Erythroblast (primary cell): ENCODE data around the gene HOXC4.

Source experiments
- DNase-seq, 2 experiments: peaks; one replicate each; lab custom pipeline; 2025; lab: John Stamatoyannopoulos, UW
- GATA1 ChIP-seq: IDR thresholded peaks from 2 replicates; pipeline ENCODE4 v1.6.1; 2011; ENCODE audit warnings: low read depth, mild to moderate bottlenecking, control low read depth, low read length, moderate library complexity
- POLR2A ChIP-seq: IDR thresholded peaks from 2 replicates; pipeline ENCODE4 v1.6.1; 2011; ENCODE audit warnings: mild to moderate bottlenecking, low read length

HOXC4 gene

DNA sequence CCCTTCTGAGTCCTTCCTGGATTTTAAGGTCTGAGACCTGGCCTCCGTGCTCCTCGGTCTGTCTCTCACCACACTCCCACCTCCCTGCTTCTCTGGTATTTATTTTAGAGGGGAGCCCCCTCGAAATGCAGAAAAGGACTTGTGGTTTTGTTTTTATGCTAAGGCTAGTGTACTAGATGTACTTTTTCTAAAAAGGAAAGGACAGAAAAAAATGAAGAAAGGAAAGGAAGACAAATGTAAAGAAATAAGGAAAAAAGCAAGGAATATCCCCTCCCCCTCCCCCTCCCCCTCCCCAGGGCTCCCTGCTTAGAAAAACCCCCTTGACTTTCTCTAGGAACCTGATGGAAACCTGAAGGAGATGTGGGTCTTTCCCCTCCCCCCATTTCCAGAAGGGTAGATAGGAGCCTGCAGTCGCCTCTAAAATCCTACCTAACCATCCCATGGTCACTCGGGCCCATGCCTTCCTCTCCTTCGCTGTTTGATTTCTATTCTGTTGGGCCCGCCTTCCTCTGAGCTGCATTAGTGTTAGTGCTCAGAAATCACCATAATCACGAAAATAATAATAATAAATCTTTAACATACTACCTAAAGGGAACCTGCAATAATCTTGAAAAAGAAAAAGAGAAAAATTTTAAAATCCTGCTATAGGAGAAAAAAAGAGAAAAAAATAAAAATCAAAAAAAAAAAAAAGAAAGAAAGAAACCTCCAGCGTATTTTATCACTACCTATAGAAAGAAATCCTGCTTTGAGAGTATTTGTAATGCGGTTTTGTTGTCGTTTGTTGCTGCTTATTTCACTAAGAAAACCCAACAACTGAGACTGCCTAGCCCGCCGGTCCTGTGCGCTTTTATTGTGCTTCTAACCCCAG lies 41.7 kb upstream of the HOXC4 start:
- TF ChIP-seq POLR2A (no peak), GATA1 (no peak)
- no peak for DNase-seq

DNA sequence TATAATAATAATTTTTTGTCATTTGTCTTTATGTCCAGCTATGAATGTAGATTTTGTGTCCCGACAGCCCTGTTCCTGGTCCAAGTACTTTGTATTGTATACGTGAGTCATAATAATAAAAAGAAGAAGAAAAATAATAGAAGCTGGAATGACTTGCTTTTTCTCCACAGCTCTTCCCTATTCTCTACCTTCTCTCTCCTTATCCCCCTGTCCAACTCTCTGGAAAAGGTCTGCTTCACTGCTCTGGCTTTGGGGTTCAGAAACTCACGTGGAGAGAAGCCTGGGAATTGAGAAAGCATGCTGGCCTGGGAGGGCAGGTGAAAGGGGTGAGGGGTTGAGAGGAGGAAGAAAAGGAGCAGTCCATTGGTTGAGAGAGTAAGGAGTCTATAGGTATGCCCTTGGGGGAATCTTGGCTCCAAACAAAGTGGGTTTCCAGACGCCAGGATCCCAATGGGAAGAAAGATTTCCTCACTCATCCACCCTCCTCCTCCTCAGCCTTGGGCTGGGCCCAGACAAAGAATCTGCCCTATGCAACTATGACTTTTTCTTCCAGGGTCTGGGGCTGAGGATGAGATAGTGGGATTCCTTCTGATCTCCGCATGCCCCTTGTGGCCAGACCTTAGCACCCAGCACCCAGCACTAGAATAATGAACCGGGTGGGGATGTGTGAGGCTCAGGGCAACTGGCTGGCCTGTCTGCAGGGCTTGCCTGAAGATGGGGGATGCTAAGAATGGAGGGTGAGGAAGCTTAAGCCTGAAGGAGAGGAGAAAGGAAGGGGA lies 40.8 kb upstream of the HOXC4 start:
- DNase-seq = no peak
- TF ChIP-seq GATA1 (no peak), POLR2A (no peak)

DNA sequence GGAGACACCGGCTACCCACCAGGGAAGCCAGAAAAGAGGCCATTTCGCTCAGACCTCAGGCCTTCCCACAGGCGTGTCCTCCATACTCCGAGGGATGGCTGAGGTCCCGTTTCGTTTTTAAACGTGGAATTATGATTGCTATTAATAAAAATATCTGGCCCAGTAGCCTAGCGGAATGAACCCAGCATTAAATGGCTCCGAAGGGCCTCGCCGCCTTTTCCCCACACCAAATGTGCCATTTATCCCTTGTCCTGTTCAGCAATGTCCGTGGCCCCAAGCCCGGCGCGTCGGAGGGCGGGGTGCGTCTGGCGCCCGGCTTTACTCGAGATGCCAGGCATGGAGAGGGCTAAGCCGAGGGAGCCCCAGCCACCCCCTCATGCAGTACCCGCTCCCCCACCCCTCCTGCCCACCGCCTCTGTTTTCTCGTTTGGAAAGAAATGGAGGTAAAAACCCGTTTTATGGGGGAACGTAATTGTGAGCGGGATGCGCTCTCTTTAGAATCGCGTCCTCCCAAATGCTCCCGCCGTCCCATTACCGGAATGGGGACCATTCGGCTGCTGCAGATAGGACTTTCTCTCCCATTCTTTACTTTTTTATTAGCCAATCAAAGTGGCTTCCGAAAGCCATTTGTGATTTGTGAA lies 39.1 kb upstream of the HOXC4 start:
- TF ChIP-seq GATA1 = no peak
- TF ChIP-seq POLR2A = no peak
- no peak for DNase-seq

DNA sequence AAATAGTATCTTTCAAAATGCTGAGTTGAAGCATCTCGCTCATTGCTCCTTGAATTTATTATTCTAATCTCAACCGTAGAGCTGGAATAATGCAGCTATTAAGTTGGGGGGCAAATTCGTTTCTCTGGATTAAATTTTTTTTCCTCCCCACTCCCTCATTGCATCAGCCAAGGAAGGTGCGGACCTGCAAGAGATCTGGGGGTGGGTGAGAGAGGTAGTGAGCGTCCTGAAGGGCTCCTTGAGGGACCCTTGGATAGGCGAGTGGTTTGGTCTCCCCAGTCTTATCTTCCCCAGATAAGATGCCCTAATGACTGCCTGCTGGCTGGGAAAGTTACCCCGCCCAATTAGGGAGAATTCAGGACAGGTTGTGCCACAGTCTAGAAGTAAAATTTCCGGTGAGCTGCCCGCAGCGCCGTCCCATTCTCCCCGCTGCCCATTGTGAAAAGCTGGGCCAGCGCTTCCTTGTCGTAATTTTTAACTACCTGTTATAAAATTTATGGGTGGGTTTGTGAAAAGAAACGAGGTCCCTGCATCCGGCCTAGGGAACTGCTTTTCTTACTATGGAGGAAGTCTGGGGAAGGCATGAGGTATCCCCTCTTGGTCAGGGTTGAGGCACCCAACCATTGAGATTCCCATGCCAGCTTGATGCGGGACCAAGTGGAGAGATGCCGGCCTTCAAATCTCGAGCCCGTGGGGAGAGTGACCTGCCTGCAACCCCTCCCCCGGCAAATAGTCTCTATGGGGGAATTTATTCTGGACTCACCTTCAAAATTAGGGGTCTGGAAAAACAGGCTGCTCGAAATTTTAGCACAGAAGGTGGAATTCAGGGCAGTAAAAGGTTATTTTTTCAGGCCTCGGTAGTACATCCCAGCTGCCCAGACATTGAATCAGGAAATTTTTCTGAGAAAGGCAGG lies 38.4 kb upstream of the HOXC4 start:
- DNase-seq = no peak
- TF ChIP-seq POLR2A (no peak), GATA1 (no peak)

DNA sequence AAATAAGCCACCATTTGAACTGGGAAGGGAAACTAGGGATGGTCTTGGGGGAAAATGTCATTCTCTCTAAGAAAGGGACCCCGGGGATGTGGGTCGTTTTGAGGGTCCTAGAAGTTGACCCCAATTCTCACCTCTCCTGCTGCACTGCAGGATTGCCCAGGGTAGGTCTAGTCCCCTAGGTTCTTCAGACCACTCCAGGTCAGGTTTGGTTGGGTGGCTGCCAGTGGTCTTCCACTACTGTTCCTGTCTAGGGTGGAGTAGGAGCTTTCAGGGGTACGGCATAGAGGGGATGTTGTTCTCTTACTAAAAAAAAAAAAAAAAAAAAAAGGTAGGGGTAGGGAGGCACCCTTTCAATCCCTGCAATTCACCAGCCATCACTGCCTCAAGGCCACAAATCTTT lies 37.6 kb upstream of the HOXC4 start:
- DNase-seq = no peak
- TF ChIP-seq GATA1 = no peak
- no peak for TF ChIP-seq POLR2A

DNA sequence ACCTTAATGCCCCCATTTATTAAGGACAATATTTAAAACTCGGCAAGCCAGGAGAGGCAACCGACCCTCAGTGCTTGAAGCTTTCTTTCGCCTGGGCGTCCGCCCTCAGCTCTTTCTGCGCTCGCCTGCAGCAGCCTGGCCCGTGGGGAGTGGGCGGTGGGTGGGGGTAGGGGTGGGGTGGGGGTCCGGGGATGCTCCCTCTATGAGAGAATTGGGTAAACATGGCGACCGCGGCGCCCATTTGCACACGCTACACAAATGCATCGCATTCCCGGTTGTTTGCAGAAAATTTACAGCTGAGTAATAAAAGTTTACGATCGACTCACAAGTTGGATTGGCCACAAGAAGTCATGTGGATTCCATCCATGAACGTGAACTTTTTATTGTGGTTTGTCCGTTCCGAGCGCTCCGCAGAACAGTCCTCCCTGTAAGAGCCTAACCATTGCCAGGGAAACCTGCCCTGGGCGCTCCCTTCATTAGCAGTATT lies 37.1 kb upstream of the HOXC4 start:
- TF ChIP-seq GATA1 (no peak), POLR2A (no peak)
- DNase-seq = no peak

DNA sequence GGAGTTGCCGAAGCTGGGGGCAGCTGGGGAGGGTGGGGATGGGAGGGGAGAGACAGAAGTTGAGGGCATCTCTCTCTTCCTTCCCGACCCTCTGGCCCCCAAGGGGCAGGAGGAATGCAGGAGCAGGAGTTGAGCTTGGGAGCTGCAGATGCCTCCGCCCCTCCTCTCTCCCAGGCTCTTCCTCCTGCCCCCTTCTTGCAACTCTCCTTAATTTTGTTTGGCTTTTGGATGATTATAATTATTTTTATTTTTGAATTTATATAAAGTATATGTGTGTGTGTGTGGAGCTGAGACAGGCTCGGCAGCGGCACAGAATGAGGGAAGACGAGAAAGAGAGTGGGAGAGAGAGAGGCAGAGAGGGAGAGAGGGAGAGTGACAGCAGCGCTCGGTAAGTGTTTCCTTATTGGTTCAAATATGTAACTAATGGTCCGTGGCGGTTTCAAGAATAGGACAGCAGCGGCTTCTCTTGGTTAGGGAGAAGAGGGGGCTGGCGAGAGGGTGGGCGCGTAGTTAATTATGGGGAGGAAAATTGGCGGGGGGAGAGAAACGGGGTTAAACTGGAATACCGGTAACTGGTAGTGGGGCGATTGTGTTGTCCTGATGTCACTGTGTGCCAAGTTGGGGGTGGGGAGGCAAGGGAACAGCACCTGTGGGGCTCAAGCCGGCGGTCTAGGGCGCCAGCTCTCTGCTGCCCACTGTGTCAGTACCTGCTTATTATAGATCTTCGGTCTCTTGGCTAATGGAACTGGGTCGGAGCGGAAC lies 36.4 kb upstream of the HOXC4 start:
- TF ChIP-seq GATA1 (no peak), POLR2A (no peak)
- no peak for DNase-seq

DNA sequence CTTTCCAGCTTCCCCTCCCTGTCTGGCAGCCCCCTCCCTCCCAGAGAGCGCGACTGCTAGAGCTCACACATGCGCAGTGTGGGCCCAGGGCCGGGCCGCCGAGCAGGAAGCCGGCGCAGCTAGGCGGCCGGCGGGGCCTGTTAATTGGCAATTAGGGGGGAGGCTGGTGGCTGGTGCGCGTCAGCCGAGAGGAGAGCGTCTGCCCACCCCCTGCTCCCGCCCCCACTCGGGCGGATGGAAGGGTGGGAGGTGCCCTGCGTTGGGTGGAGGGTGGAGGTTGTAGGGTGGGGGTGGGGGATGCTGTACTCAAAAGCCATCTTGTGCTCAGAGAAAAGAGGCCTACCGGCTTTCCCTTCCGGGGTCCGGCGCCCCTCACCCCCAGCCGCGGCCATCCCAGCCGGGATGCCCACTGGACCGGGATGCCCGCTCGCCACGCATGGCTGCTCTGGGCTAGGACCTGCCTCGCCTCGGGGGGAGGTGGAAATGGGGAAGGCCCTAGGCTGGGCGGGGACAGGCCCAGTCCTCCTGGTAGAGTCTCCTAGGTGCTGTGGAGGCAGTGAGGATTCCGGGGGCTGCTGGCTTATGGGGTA lies 35.7 kb upstream of the HOXC4 start:
- DNase-seq = peak; percentile 12 to 24
- TF ChIP-seq POLR2A (no peak), GATA1 (no peak)

DNA sequence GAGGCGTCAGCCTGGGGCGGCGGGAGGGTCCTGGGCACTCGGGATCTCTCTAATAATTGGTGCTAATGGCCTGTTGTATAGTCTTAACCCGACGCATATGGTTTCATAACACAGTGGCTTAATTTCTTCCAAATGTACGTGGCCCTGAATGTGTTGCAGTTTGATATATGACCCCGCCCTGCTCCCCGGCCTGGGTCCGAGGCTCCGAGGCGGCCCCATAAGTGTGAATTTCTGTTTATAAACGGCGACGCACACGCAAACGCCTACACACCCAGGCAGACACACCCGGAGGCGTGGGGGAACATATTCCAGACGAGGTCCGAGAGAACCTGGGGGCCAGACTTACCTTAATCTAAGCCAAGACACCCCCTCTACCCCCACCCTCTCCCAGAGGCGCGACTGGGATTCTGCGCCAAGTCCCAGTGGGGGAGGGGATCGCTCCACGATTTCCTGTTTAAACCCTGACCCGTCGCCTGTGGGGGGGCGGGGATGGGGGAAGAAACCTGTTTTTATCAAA lies 35.1 kb upstream of the HOXC4 start:
- no peak for DNase-seq
- TF ChIP-seq GATA1 = no peak
- TF ChIP-seq POLR2A = no peak

DNA sequence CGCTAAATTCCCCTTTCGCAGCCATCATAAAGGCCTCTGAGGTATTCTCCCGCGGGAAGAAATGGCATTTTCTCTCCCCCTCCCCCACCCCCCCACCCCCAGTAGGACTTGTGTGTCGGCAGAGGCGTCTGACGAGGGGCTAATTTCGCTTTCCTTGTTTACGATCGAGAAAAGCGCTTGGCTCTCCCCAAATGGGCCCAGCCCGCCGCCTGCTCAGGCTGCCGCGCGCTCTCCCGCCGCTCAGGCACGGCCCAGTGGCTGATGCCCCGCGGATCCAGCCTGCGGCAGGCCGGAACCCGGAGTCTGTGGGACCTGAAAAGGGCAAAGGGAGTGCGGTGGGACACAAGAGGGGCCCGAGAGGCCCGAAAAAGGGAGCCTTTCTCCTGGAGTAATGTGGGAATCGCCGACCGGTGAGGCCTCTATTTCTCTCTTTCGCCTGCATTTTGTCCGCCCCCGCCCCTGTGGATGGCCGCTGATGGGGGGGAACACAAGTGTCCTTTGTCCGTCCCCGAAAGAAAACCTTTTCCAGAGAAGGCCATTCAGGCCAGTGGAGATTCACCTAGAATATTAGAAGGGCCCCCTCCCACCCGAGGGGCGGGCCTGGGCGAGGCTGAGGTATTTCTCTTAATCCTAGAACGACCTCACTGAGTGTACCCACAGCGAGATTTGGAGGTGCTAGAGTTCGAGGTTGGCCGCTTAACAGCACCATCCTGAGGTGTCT lies 34.4 kb upstream of the HOXC4 start:
- TF ChIP-seq GATA1 = no peak
- no peak for TF ChIP-seq POLR2A
- no peak for DNase-seq
